Brain microvascular endothelial cell (primary cell): ENCODE data around the gene SPRY1.
A peak's percentile ranks its signal among the peaks of the same experiment; 100 is the strongest.

Source experiments
- DNase-seq: peaks from one replicate; pipeline ENCODE4 v3.0.0-alpha.2; 2020
- H3K27ac ChIP-seq: fragments of 250-450 bp; sonication (Bioruptor Pico); 2 replicates; pipeline ENCODE4 v1.5.1; 2020; ENCODE audit warnings: mild to moderate bottlenecking, moderate library complexity
- H3K27me3 ChIP-seq: fragments of 250-450 bp; sonication (Bioruptor Pico); replicated peaks from 2 replicates; pipeline ENCODE4 v1.5.1; 2020; ENCODE audit warnings: mild to moderate bottlenecking
- H3K36me3 ChIP-seq: fragments of 250-450 bp; sonication (Bioruptor Pico); replicated peaks from 2 replicates; pipeline ENCODE4 v1.5.1; 2020; ENCODE audit warnings: mild to moderate bottlenecking
- H3K4me3 ChIP-seq: 2 replicates; pipeline ENCODE4 v1.5.1; 2011; ENCODE audit warnings: low read depth, mild to moderate bottlenecking, control low read depth, low read length, moderate library complexity
- in situ Hi-C: cut with HindIII; loops from 2 replicates; pipeline ENCODE4 v1.10.0; 2017; ENCODE audit warnings: low sequenced_read_pairs, low pct_ligation_motif_present
- TF ChIP-seq, protein P1 (sequence below): IDR thresholded peaks from 2 replicates; pipeline ENCODE4 v1.5.1; 2011; ENCODE audit warnings: low read depth, mild to moderate bottlenecking, moderate library complexity, low read length, control low read depth, inconsistent platforms; ENCODE audit errors: missing control alignments

The SPRY1 gene

GRCh38 chr4:123452616-123453015, 56.0 kb downstream of the SPRY1 start:
- Histone ChIP-seq H3K27me3 (no peaks in the 10 kb centered on the region), H3K27ac (no peak overlapping the region), H3K36me3 (no peaks in the 10 kb centered on the region), H3K4me3 (no peak overlapping the region)
- DNase-seq, result peak; percentile 91
- TF ChIP-seq, protein P1, sequence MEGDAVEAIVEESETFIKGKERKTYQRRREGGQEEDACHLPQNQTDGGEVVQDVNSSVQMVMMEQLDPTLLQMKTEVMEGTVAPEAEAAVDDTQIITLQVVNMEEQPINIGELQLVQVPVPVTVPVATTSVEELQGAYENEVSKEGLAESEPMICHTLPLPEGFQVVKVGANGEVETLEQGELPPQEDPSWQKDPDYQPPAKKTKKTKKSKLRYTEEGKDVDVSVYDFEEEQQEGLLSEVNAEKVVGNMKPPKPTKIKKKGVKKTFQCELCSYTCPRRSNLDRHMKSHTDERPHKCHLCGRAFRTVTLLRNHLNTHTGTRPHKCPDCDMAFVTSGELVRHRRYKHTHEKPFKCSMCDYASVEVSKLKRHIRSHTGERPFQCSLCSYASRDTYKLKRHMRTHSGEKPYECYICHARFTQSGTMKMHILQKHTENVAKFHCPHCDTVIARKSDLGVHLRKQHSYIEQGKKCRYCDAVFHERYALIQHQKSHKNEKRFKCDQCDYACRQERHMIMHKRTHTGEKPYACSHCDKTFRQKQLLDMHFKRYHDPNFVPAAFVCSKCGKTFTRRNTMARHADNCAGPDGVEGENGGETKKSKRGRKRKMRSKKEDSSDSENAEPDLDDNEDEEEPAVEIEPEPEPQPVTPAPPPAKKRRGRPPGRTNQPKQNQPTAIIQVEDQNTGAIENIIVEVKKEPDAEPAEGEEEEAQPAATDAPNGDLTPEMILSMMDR, result no peak
- in situ Hi-C loops, result no loop called here

DNA sequence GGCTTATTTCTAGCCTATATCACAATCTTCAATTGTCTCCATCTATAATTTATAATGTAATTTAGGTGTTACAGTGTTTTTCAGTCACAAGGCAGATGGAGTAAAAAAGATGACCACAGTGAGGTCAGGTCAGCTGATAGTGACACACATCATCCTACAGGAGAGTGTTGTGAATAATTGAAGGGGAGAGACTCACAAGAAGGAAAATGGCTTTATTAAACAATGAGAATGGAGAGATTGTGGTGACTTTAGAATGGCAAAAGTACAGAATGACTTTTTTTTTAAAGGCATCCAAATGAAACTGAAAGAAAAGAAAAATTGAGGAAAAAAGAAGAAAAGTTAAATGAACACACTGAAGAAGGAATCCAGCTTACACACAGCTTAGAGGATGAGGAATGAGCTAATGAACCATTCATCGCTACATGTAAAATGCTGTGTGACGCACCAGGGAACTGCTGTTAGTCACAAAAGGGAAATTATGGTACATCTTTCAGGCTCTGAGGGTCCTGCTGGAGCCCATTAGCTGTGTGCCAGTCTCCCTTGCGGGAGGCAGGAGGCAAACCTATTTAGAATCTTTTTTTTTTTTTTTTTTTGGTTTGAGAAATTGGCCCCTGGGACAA, 56.6 kb downstream of the SPRY1 start:
- H3K4me3 ChIP-seq, result no peak overlapping the region
- in situ Hi-C loops, result no loop called here
- no peaks in the 10 kb centered on the region for H3K27me3 ChIP-seq
- H3K27ac ChIP-seq, result no peak overlapping the region
- TF ChIP-seq, protein P1, result no peak
- DNase-seq, result peak; percentile 17
- H3K36me3 ChIP-seq, result no peaks in the 10 kb centered on the region
